Measurements from ENCODE around the gene CATSPER1.

CATSPER1 gene

GRCh38 chr11:65992056-65992455, 34.2 kb downstream of the CATSPER1 start:
- DNase-seq = no peak

DNA sequence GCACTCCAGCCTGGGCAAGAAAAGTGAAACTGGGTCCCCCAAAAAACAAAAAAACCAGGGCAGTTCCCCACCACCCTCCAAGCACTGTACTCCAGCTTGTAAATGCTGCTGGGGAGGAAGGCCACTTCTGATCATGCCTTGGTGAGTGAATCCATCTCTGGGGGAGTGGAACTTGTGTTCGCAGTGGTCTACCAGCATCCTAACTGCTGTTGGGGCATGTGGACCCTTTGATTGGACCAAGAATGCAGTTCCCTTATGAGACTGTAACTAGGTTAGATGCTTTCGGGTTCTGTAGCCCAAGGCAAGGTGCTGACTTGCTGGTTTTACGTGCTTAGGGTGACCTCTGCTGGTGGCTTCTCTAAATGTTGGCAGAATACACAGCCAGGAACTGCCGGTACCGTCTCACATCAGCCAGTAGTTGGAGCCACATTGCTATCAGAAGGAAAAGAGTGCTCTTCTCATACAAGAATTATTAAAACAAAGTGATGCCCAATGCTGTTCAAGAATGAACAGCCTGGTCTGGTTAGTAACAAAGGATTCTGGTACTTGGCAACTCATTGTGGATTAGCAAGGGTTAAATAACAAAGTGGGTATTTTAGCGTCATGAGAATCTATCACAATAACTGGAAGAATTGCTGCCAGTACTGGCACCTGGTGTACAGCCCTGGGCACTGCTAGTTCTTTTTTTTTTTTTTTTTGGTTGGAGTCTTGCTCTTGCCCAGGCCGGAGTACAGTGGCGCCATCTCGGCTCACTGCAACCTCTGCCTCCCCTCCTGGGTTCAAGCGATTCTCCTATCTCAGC, 37.3 kb downstream of the CATSPER1 start:
- peak; percentile 85 for DNase-seq

- DNase-seq = no peak
These were observed 38.9 kb downstream of the CATSPER1 start for GRCh38 chr11:65987336-65987735.

DNA sequence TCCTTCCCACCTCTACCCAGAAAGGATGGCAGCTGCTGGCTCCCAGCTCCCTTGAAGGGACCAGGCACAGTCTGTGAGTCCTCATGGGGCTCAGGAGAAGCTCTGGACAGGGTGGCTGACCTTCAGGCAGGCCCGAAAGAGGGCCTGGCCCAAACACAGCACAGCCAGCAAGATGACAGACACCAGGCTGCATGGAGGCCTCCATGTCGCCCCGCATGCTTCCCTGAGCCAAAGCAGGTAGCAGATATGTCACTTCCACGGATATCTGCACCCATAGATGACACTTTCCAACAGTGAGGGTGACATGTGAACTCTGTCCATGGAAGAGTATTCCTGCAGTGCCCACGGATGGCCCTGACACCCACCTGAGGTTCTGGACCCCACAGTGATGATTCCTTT, 42.7 kb downstream of the CATSPER1 start:
- DNase-seq = no peak

GRCh38 chr11:65982824-65983588, 43.3 kb downstream of the CATSPER1 start:
- DNase-seq = no peak

GRCh38 chr11:65981972-65982823, 44.1 kb downstream of the CATSPER1 start:
- no peak for DNase-seq

- DNase-seq = no peak
These were observed 45.1 kb downstream of the CATSPER1 start for GRCh38 chr11:65981101-65981740.

DNA sequence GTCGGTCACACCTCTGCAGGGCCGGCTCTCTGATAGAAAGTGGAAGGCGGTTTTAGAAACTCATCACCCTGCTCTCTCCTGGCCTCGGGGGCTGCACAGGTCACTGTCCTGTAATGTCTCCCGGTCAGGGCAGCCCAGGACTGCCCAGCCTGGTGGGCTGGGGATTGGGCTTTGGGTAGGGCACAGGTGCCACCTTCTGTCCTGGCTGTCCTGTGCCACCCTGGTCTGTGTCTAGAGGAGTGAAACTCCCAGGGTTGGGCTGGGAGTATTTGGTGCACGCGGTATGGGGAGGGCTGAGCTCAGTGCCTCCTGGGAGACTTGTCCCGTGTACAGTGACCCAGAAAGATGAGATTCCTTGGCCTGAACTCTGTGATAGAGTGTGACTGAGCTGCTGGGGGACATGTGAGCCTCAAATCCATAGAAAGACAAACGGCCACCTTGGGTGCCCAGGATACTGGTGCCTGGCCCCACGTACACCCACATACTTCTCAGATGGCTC, 47.0 kb downstream of the CATSPER1 start:
- no peak for DNase-seq

DNA sequence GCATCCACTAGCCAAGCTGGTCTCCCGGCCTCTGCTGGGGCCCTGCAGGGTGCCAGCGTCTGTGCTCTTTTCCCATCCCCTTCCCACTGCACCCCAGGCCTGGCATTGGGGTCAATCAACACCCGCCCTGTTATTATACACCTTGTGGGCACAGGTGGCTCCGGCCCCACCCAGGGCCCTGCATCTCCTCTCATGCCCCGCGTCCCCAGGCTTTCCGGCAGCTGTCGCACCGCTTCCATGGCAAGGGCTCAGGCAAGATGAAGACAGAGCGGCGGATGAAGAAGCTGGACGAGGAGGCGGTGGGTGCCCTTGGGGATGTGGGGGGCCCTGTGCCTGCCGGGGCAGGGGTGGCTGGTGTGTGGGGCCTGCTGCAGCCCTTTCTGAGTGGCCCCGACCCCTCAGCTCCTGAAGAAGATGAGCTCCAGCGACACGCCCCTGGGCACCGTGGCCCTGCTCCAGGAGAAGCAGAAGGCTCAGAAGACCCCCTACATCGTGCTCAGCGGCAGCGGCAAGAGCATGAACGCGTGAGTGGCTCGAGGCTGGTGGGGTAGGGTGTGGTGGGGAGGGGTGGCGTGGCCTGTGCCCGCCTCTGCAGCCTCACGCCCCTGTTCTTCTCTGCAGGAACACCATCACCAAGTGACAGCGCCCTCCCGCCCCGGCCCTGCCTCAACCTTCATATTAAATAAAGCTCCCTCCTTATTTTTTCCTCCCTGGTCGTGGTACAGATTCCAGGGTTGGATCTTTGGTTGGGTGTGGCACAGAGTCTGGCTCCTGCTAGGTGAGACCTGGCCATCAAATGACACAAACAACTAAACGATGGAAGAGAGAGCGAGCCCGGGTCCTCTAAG, 47.7 kb downstream of the CATSPER1 start:
- no peak for DNase-seq

GRCh38 chr11:65977621-65978390, 48.5 kb downstream of the CATSPER1 start:
- no peak for DNase-seq

DNA sequence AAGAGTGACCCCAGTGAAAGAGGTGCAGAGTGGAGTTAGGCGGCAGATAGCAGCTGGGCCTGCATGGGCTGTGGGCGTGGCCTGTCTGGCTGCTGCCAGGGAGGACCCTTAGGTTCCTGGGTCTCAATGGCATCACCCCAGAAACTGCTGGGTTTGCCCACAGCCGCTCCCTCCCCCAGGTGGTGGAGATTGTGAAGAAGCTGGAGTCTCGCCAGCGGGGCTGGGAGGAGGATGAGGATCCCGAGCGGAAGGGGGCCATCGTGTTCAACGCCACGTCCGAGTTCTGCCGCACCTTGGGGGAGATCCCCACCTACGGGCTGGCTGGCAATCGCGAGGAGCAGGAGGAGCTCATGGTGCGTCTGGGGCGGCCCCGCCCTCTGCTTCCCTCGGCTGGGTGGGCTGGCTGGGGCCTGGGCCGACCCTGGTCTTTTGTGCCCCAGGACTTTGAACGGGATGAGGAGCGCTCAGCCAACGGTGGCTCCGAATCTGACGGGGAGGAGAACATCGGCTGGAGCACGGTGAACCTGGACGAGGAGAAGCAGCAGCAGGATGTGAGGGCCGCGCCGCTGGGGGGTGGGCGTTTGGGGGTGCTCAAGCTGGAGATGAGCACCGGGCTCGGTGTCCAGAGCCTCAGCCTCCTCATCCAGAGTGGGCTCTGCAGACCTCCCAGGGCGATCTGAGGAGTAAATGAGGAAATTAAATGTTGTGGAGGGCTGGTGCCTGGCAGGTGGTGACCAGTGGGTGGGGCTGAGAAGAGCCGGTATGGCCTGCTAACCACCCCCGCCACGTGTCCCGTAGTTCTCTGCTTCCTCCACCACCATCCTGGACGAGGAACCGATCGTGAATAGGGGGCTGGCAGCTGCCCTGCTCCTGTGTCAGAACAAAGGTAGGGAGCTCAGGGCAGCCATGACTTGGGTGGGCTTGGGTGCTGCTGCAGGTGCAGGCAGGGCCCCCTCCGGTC, 49.8 kb downstream of the CATSPER1 start:
- no peak for DNase-seq

- DNase-seq = no peak
These were observed 50.5 kb downstream of the CATSPER1 start for GRCh38 chr11:65975771-65976170.

- no peak for DNase-seq
These were observed 52.7 kb downstream of the CATSPER1 start for GRCh38 chr11:65973439-65974110.

GRCh38 chr11:65972116-65972515, 54.2 kb downstream of the CATSPER1 start:
- no peak for DNase-seq

GRCh38 chr11:65968600-65969482, 57.4 kb downstream of the CATSPER1 start:
- DNase-seq = no peak

GRCh38 chr11:65967329-65967934, 58.8 kb downstream of the CATSPER1 start:
- no peak for DNase-seq
